Islet precursor cell (in vitro differentiated cells): ENCODE results near the gene PLEKHM3.
"Not testable (repeated sequence)": the region's sequence is repeated elsewhere in the genome, so short reads cannot be mapped to it uniquely, and the experiment has no call there.

Experiments used
- DNase-seq: peaks from one replicate; pipeline ENCODE4 v3.0.0-alpha.2; 2018

Gene PLEKHM3

DNA sequence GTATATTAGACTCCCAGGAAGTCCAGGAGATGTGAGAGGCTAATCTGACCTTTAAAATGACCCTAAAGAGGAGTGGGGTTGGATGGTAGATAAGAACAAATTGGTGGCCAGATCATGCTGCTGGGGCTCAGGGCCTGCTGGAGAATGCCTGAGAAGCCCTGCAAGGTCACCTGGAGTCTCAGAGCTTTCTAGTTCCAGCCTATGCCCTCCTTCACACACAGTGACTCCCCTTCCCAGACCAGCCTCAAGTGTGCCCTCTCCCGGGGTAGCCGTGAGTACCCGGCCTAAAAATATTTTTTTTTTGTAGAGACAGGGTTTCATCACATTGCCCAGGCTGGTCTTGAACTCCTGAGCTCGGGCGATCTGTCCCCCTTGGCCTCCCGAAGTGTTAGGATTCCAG is 211.4 kb downstream of the PLEKHM3 start:
- DNase-seq = no peak

DNA sequence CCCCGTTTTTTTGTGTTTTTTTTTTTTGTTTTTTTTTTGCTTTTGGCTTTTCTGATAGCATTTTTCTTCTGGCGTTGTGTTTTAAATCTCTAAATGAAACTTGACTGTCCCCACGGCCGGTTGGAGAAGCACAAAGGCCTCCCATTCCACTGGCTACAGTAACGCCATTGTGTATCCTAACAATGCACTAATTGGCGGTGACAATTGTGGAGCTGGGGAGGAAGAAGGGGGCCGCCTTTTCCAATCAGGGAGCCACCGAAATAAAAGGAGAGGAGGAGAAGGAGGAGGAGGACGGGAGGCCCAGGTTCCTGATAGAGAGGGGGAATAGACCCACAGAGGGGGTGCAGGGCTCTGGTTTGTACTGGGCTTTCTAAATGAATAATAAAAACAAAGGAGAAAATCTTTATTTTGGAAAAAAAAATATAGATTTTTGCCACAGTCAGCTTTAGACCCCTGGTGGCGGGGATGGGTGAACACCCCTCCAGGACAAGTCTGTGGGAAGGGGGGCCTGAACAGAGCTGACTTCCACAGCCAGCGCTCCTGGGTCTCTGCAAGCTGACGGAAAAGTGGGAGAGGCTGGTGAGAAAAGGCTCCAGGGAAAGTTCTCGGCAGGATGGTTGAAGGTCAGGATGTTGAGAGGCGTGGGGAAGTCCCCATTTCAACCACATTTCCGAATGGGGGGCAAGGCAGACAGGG is 212.0 kb downstream of the PLEKHM3 start:
- no peak for DNase-seq

DNA sequence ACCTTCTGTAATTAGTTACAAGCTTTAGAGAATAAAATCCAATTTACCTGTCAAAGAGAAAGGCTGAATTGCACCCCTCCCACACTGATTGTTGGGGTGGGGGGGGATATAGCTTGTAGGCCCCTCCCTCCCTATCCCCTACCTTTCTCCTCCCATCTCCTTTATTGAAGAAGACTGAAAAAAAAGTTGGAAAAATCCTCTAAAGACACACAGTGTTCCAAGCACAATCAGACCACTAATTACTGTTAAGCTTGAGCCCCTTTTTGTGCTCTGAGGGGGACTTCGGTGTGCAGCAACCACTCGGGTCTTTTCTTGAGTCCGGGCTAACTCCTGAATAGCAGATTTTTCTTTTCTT is 212.6 kb downstream of the PLEKHM3 start:
- DNase-seq = no peak

DNA sequence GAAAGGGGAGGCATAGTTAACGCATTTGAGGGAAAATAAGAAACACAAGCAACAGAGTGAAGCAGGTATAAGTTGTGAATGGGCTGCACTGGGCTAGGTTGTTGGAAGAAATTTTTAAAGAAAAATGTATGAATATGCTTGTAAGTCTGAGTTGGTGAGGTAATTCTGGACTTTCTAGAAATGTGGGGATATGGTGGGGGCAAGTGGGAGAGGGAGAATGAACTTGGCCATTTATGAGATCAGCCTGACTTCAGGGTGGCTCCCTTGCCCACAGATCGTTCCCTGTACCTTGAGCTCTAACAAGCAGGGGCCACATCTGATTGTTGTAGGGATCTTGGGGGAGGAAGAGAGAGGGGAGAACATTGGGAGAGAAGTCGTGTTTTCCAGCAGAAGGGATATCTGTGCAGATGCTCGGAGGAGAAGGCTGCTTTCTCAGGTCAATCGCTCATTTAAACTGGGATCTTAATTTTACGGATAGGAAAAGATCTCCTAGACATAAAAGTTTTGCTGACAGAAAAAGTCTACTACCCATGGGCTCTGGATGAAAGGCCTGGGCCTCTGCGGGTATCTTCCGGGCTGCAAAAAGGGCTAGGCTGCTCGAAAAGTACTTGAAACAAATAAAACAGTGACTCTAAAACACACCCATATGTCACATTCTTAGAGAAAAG is 213.1 kb downstream of the PLEKHM3 start:
- no peak for DNase-seq

DNA sequence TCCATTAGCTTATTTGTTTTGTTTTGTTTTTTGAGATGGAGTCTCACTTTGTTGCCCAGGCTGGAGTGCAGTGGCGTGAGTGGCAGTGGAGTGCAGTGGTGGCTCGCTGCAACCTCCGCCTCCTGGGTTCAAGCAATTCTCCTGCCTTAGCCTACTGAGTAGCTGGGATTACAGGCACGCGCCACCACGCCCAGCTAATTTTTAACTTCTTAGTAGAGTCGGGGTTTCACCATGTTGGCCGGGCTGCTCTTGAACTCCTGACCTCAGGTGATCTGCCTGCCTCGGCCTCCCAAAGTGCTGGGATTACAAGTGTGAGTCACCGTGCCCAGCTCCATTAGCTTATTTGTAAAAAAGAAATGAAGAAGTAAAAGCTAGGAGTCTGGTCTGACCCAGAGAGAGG is 213.7 kb downstream of the PLEKHM3 start:
- not testable (repeated sequence) for DNase-seq

DNA sequence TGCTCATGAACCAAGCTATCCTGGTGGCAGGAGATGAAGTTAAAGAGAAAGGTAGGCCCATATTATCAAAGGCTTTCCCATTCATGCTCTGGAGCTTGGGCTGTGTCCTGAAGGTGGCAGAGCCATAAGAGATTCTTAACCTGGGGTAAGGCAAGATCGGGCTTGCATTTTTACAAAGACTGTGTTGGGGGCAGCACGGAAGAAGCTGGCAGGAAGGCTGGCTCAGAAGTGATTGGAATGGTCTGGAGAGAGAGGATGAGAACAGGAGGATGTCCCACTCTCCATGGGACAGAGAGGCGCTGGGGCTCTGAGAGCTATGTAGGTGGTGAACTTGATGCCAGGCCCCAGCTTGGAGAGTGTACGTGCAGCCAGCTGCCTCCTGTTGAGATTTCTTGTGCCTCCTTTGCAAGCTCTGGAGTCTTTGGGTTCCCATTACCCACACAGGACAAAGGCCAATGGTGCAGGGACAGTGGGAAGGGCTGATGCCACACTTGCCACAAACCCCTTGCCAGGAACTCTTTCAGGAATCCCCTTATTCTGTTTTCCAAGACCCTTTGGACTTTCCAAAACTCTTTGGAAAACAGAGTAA is 215.0 kb downstream of the PLEKHM3 start:
- no peak for DNase-seq

DNA sequence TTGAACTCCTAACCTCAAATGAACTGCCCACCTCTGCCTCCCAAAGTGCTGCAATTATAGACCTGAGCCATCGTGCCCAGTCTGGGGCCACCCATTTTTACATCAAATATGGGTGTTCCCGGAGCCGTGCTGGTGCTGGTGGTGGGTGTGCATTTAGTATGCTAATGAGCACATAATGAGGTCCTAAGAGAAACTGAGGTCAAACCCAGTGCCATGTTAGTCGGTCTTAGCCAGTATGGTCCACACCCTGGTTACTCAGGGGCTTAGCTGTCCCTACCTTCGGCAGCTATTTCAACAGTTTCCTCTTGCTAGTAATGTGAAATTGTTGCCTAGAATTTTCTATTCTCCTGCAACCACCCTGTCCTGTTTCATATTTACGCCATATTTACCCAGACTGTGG is 217.2 kb downstream of the PLEKHM3 start:
- no peak for DNase-seq

DNA sequence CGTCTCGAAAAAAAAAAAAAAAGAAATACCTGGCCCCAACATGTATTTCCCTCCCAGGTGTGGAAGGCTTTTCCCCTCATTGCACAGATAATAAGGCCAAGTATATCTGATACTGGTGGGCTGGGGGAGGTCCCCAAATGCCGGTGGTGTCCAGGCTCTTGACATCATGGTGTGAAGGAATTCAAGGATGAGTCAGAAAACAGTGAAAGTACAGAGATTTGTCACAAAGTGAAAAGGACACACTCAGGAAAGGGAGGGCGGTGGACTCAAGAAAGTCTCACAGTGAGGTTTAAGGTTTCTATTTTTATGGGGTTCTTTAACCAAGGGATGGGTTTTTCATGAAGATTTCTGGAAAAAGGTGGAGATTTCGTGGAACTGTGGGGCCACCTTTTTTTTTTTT is 217.8 kb downstream of the PLEKHM3 start:
- DNase-seq = no peak

DNA sequence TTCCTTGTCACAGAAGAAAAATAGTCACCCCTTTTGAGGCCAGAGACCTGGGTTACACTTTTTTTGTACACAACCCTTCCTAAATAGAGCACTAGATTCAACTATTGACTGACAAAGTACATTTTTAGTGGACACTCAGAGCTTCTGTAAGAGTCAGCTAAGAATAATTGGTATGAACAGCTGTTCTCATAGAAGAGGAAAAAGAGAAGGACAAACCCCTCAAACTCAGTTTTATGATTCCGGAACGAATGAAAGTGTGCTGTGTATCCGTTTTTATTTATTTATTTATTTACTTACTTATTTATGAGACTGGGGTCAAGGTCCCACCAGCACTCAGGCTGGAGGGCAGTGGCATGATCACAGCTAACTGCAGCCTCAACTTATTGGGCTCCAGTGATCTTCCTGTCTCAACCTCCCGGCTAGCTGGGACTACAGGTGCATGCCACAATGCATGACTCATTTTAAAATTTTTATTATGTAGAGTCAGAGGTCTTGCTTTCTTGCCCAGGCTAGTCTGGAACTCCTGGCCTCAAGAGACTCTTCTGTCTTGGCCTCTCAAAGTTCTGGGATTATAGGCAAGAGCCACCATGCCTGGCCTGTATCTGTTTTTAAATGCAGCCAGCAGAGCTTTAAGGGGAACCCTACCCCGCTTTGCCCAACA is 219.6 kb downstream of the PLEKHM3 start:
- DNase-seq = peak; percentile 69

DNA sequence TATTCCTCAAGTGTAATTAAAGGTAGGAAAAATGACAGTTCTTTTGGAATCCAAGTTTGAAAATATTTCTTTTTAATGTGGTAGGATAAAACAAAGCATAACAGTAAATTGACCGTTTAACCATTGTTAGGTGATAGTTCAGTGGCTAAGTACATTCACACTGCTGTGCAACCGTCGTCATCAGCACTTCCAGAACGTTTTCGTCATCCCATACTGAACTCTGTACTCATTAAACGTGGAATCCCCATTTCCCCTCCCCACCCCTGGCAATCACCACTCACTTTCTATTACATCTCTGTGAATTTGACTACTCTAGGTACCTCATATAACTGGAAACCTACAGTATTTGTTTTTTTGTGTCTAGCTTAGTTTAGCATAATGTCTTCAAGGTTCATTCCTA is 222.7 kb downstream of the PLEKHM3 start:
- DNase-seq = no peak

DNA sequence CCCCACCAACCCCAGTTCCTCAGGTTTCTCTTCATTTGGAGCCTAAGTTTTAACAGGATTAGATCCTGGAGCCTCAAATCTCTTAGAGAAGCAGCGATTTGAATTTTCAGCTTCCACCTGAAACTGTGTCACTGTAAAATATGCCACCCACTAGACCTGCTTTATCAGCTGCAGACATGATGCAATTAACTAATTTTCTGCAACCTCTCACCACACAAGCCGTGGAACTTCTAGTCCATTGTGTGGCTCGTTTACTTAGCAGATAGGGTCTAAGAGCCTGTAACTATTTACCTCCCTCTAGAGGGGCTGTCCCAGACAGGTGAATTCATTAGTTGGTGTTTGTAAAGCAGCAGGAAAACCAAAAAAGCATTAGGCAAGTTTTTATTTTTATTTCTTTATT is 224.1 kb downstream of the PLEKHM3 start:
- no peak for DNase-seq

DNA sequence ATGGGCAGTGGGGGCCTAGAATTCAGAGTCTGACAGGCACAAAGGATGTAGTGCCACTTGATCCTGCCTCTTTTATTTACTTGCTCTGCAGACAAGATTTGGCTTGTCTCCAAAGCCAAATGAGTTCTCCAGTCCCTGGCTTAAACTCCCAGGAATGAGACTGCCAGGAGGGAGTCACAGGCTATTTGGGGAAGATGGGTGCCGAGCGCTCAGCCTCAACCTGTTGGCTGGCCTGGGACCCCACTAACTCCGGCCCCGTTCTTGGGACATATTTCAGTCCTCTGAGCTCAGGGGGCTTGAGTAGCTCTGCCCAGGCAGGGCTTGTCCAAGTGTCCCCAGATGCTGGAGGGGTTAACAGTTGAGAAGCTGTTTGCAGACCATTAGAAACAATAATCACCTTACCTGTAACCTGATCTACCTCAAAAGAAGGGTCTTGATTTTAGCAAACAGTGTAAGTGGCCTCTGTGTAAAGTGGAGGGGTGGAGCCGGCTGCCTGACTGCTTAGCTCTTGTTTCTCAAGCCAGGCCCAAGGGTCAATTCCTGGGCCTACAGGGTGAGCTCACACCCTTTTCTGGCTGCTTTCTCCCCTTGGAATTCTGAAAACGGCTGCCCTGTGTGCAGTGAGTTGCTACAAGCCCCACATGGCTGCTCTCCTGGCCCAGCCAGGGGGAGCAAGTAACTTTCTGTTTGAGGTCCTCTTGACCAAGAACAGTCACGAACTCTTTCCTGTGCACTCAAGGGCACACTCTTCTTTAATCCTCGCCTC is 228.6 kb downstream of the PLEKHM3 start:
- DNase-seq = peak; percentile 92

DNA sequence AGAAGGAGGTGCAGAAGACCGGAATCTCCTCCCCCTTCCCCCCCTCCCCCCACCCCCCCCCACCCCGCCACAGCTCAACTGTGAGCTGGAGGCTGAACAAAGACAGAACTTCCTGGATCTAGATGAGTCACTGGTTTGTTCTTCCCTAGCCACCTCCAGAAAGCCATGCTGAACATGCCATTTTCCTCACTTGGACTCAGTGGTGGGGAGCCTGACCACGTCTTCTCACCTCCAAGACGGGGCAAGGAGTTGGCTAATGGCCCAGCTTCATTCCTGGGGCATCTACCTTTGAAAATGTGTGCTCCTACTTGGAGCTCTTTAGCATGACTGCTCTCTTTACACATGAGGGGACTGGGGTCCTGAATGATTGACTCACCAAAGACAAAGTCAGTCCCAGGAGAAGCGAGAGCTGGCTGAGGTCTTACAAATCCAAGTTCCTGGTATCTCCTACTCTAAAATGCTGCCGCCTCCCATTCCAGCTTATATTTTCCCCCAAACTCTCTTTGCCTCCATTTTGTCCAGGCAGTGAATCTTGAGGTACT is 233.0 kb downstream of the PLEKHM3 start:
- peak; percentile 90 for DNase-seq

DNA sequence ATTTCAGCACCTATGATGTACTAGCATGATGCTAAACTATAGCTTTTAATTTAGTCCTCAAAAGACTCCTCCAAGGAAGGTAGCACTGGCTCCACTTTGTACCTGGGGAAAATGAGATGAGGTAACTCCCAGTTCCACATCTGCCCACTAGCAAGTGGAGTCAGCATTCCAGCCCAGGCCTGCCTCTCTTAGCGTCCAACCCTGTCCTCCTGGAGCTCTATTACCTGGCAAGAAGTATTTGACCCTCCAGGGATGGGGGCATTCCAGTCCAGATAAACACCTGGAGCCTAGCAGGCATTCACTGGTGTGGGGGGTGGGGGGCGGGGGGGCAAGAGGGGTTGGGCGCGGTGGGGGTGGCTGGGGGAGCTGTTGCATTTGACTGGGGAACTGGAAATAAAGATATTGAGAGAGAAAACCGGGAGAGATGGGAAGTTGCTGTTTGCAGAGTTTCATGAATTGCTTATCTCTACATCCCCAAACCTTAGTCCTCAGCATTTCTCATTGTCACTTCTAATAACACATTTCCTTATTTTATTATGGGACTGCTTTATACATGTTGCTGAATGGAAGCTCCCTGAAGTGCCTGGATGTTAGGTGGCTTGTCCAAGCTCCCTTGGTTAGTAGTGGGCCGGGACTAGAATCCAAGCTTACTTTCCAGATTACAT is 233.6 kb downstream of the PLEKHM3 start:
- DNase-seq = peak; percentile 82

DNA sequence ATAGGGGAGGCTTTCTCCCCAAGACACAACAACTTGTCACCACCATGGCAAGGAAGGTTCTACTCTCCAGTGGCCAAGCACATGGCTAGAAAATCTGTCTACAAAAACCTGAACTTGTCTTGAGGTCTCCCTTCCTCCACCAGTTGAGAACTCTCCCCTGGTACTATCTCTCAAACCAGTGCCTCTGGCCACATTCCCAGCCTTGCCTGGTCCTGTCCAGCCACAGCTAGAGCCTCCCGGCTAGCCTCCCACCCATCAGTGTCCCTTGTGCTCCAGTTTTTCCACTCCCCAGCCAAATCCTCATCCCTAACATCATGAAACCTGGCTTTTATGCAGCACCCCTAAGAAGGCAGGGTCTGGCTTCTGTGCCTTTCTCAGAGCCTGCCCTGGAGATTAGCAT is 234.4 kb downstream of the PLEKHM3 start:
- no peak for DNase-seq

DNA sequence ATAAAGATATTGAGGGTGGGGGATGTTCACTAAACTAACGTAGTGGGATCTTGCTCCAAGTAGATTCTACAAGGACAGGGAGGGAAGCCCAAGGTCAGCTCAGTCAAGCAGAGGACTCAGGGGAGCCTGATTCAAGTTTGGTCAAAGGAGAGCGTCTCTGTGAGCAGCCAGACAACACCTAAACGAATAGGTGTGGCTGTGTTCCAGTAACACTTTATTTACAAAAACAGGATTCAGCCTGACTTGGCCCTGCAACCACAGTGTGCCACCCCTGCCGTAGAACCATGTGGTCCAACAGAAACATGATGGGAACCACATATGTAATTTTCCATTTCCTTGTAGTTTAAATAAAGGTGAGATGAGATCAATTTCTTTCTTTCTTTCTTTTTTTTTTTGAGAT is 237.5 kb downstream of the PLEKHM3 start:
- no peak for DNase-seq

DNA sequence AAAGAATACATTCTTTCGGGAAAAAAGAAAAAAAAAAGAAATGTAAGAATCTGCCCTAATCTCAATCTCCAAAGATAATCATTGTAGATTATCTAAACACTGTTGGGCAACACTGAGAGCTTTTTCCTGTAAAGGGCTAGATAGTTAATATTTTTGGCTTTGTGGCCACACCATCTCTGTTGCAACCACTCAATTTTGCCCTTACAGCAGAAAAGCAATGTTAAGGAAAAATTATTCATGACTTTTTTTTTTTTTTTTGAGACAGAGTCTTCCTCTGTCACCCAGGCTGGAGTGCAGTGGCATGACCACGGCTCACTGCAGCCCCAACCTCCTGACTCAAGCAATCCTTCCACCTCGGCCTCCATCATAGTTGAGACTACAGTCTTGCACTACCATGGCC is 238.3 kb downstream of the PLEKHM3 start:
- no peak for DNase-seq

DNA sequence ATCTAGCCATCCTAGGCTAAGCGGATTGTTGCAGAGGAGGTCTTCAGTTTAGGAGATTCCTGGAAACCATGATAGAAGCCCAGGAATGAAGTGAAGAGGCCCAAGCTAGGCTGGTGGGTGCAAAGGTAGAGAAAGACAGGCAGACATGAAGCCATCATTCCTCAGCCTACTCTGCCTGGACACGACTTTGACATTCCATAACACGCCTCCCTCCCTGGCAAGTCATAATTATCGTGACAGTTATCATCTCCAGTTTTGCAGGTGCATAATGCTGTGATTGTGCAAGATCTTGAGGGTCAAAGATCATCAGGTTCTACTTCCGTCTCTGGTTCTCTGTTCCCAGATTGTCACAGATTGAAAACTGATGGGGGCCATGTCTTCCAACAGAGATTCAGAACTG is 240.4 kb downstream of the PLEKHM3 start:
- DNase-seq = no peak

DNA sequence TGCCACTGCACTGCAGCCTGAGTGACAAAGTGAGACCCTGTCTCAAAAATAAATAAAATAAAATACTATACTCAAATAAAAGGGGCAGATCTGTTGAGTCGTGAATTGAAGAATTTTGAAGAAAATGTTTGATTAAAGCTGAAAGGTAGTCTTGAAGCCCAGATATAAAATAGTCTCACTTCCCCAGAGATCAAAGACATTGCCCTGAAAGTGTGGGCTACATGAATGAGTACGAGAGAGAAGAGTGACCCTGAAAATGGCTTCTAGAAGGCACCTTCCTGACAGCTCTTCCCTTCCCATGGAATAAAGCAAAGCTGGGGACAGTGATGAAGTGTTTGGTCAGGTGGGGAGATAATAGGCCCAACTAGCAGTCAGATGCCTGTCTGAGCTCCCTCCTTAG is 241.8 kb downstream of the PLEKHM3 start:
- DNase-seq = no peak

DNA sequence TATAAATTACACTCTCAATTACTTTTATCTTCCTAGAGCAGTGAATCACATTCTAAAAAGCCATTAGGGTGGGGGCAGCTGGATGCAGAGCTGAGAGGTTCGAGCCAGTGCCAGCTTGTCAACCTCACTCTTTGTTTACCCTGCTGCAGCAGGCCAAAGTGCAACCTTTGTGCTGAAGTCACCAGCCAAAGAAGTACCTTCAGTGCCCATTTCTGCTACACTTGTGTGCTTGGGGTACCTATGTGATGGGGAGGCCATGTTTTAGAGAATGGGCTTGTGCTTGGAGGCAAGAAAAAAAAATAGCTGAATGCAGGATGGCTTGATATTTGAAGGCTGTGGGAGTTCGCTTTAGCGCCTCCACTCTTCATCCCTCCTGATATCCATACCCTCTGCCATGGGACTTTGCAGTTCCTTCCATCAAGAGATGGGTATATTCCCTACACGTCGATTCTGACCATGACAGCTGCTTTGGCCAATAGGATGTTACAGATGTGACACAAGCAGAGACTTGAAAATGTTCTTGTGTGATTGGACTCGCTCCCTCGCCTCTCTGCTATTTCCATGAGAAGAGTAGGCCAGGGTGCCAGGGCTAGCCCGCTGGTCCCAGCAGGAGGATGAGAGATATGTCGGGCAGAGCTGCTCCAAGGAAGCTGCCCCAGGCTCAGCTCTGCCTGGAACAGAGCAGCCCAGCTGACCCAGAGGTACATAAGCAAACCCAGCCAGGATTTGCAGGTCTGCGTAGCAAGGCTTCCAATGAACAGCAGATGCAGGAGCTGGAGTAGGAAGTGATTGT is 242.9 kb downstream of the PLEKHM3 start:
- DNase-seq = no peak

DNA sequence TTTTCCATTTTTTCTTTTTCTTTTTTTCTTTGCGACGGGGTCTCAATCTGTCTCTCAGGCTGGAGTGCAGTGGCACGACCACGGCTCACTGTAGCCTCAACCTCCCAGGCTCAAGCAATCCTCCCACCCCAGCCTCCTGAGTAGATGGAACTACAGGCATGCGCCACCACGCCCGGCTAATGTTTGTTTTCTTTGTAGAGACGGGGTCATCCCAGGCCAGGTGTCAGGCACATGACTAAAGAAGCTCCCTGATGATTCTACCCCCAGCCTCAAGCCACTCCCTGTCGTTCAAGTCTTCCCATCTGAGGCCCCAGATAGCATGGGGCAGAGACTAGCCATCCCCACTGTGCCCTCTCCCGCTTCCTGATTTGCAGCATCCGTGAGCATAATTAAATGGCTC is 245.8 kb downstream of the PLEKHM3 start:
- no peak for DNase-seq
